Fibroblast of mammary gland (primary cell): Measurements from ENCODE around the gene KCNQ1.

Experiments
- DNase-seq: peaks from one replicate; pipeline ENCODE4 v3.0.0-alpha.2; 2010; ENCODE audit warnings: low read depth
- H3K4me3 ChIP-seq: 2 replicates; pipeline ENCODE4 v1.5.1; 2011; ENCODE audit warnings: low read depth, mild to moderate bottlenecking, low read length, moderate library complexity; ENCODE audit not compliant: control insufficient read depth
- CTCF ChIP-seq: conservative IDR thresholded peaks from 2 replicates; pipeline ENCODE4 v1.5.1; 2011; ENCODE audit warnings: low read depth, low read length, inconsistent platforms; ENCODE audit not compliant: control insufficient read depth, insufficient read depth

KCNQ1 gene

DNA sequence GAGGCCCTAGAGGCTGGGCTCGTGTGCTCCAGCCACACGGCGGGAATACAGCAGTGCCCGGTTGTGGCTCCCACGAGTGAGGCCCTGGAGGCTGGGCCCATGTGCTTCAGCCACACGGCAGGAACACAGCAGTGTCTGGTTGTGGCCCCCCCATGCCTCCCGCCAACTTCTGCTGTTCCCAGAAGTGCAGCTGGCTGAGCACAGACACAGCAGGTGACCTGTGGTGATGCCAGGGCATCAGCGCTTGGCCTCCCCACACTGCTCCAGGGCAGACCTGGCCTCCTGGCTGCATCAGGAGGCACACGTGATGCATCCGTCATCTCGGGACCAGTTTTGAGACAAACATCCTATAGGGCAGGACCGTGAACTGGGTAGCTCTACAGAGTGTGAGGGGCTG is 144.7 kb downstream of the KCNQ1 start:
- TF ChIP-seq CTCF, result no peak
- H3K4me3 ChIP-seq, result no peak overlapping the region
- DNase-seq, result no peak

DNA sequence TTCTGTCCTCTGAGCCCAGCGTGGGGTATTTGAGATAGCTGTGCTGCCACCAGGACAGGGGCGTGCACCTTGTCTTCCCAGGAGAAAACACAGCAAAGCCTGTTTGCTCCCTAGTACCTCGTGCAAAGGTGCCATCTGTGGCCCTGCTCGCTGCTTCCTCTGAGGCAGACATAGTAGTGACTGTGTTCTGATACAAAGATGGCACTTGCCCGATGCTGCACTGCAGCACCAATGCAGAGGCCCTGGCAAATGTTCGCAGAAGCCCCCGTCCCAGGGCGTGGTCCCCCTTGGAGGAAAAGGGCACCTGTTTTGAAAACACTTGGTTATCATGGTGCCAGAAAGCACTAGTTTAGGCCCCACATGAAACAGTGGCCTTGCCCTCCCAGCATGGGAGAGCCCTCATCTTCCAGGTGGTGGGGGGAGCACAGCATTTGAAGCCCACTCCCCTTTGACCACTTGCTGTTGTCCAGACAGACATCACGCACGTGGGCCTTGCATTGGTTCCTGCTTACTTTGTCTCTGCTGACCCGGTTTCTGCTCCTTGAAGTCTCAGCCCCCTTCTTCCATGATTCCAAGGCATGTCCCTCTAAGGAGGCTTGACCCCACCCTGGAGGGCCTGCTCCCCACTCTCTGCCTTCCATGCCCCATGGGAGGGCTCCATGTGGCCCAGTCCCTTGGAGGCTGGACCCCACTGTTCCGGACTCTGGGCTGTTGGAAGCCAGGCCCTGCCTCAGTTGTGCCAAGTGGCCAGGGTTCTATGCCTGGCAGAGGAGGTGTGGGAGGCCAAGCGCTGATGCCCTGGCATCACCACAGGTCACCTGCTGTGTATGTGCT is 145.5 kb downstream of the KCNQ1 start:
- TF ChIP-seq CTCF, result no peak
- H3K4me3 ChIP-seq, result no peak overlapping the region
- DNase-seq, result no peak

GRCh38 chr11:2590965-2591754 is 146.4 kb downstream of the KCNQ1 start:
- no peak for DNase-seq
- no peak overlapping the region for H3K4me3 ChIP-seq
- no peak for TF ChIP-seq CTCF

DNA sequence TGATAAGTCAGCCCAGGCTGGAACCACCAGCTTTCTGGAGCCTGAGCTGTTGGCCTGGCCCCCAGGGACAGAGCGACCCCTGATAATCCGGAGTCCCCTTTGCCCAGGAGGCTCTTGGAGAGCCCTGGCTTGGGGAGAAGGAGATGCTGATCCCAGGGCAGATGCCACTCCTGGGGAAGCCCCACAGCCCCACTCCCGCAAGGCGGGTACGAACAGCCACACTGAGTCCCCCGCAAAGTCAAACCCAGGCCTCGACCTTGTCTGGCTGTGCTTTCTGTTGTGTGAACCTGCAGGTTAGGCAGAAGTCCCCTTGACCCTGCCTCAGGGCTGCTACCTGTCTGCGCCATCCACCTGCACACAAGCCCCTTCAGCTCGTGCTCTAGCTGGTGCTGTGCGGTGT is 147.0 kb downstream of the KCNQ1 start:
- H3K4me3 ChIP-seq, result no peak overlapping the region
- no peak for DNase-seq
- no peak for TF ChIP-seq CTCF

GRCh38 chr11:2592559-2593392 is 148.0 kb downstream of the KCNQ1 start:
- TF ChIP-seq CTCF, result no peak
- DNase-seq, result no peak
- H3K4me3 ChIP-seq, result no peak overlapping the region

DNA sequence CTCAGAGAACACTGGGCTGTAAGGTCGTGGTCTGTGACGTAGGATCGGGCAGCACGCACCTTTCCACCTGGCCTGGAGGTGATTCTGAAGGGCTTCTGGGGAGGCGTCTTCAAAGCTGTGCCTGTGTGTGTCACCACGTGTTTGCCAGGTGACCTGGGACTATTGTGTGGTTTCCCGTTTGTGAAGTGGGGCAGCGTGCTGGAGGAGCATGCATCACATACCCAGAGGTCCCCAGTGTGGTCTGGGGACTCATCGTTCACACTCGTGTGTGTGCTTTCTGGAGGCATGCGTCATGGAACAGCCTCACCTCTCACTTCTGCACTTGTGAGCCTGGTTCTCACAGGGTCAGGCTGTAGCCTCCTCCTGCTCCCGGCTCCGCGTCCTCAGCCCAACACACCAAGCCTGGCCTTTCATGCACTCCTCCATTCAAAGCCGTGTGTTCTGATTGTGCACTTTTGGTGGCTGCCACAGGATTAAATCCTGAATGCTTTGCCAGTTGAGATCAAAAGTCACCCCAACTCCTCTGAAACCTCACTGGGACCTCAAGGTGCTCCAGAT is 148.7 kb downstream of the KCNQ1 start:
- TF ChIP-seq CTCF, result no peak
- H3K4me3 ChIP-seq, result no peak overlapping the region
- DNase-seq, result no peak
